ENCODE results near the gene LRRC59. TPM values are rescaled to one million over a fixed set of nuclear protein-coding genes. Genes with fewer than 3 reads are reported as not detected.

The LRRC59 gene
- total and polyA plus RNA-seq, 2 donors (not counting 1 experiment from before 2014, with no cell fraction given) = 27.7 to 31.2 TPM

- H3K4me3 Mint-ChIP-seq = peak within 1 kb of the TSS; percentile 100
- Histone ChIP-seq H2AFZ (ENCODE audit: insufficient read depth, low read depth, low read length, poor library complexity, severe bottlenecking) (peak within 1 kb of the TSS; percentile 91), H3K9me3 (ENCODE audit: control extremely low read depth in 1 of 3, control insufficient read depth in 2 of 3, insufficient read depth in 1 of 3, low read length in 2 of 3) (no peaks in the 10 kb centered on the region), H3K27ac (ENCODE audit: low read length in 2 of 2) (peak within 1 kb of the TSS; percentile 91 to 96), H3K9ac (ENCODE audit: low read length) (peak within 1 kb of the TSS; percentile 91), H3K4me2 (replicated peaks; ENCODE audit: low read depth, low read length, poor library complexity, severe bottlenecking) (peak within 1 kb of the TSS; percentile 86), H3K4me3 (ENCODE audit: control extremely low read depth in 1 of 5, extremely low read depth in 1 of 5, insufficient read depth in 1 of 5, low read depth in 2 of 5, low read length in 4 of 5) (peak within 1 kb of the TSS; percentile 65 to 85 (median 81)), H3K36me3 (replicated peaks in 1 of 2; ENCODE audit: control extremely low read depth in 1 of 2, control insufficient read depth in 1 of 2, extremely low read depth in 1 of 2, insufficient read depth in 2 of 2, low read length in 1 of 2) (peaks cover 0 to 29% of the 10 kb centered on the region in 2 experiments), H3K4me1 (ENCODE audit: control insufficient read depth in 2 of 2, insufficient read depth in 2 of 2, low read length in 2 of 2) (peaks cover 14 to 19% of the 10 kb centered on the region in 2 donors), H3K27me3 (replicated peaks in 1 of 4; ENCODE audit: control extremely low read depth in 1 of 4, control insufficient read depth in 3 of 4, insufficient read depth in 4 of 4, low read length in 3 of 4) (no peaks in the 10 kb centered on the region), H4K20me1 (ENCODE audit: control insufficient read depth, insufficient read depth, low read length, poor library complexity, severe bottlenecking) (peaks cover 19% of the 10 kb centered on the region), H3K79me2 (ENCODE audit: control insufficient read depth, insufficient read depth, low read length) (peaks cover 31% of the 10 kb centered on the region)
- H3K27ac Mint-ChIP-seq = peak within 1 kb of the TSS; percentile 100
- POLR2A ChIA-PET = interaction anchor here (0.6 to 2.1 kb wide), 5 partner anchors 24 to 684 kb away, joined by 3 to 6 read pairs (median 4); partner anchors contain the start of genes LRRC59 and LUC7L3
- DNase-seq = peak; percentile 96
- WGBS (ENCODE audit: insufficient coverage) = 3% methylated on average over 40 of the region's 42 CpGs
- peaks cover 23% of the 10 kb centered on the region for H3K4me1 Mint-ChIP-seq
- no peaks in the 10 kb centered on the region for H3K27me3 Mint-ChIP-seq
- peak; percentile 88 for ATAC-seq (ENCODE audit: low read depth)
- no peaks in the 10 kb centered on the region for H3K9me3 Mint-ChIP-seq (ENCODE audit: insufficient read depth)
- CTCF ChIA-PET = interaction anchor here (1.0 to 4.3 kb wide), 4 partner anchors 11 to 26 kb away, joined by 3 to 27 read pairs (median 10); partner anchors contain the start of gene LRRC59
- intact Hi-C loops (cut with micrococcal nuclease) = loop anchor here (1.0 to 10.0 kb wide), 6 partner anchors 11 to 278 kb away; partner anchors contain the start of genes ACSF2, LRRC59, PDK2 and RSAD1
- TF ChIP-seq EZH2 (IDR thresholded peaks at IDR 0.05; ENCODE audit: borderline replicate concordance, insufficient read depth, low read depth, low read length, poor library complexity, severe bottlenecking) (no peak), CTCF (IDR thresholded peaks at IDR 0.05) (no peak)
These were observed 24.4 kb downstream of the LRRC59 start, which contains the start of the genes EME1 and MRPL27 for GRCh38 chr17:50372758-50373556. Gene EME1, plus strand, starts transcription at chr17:50373229. Its CDS starts 1,980 bp downstream, at chr17:50375209. Gene MRPL27, minus strand, starts transcription at chr17:50373184. Its CDS starts 14 bp downstream, at chr17:50373170.

Data from B cell (primary cell).